Upper lobe of left lung (tissue), 4 donors: ENCODE data around the gene VAMP1.
"Not testable (repeated sequence)": the region's sequence is repeated elsewhere in the genome, so short reads cannot be mapped to it uniquely, and the experiment has no call there.

ENCODE experiments used
- EP300 ChIP-seq, 4 donors: sonication (generic); formaldehyde crosslinking; IDR thresholded peaks; one replicate each; pipeline ENCODE4 v1.5.1; 2017; ENCODE audit warnings: antibody characterized with exemption in 4 of 4, control low read depth in 2 of 4
- POLR2A ChIP-seq, 4 donors: fragments of 450-650 bp; IDR thresholded peaks; one replicate each; pipeline ENCODE4 v1.5.1; 2016 to 2017; ENCODE audit warnings: antibody characterized with exemption in 4 of 4, mild to moderate bottlenecking in 2 of 4
- POLR2AphosphoS5 ChIP-seq, 2 donors: sonication (generic); formaldehyde crosslinking; IDR thresholded peaks; one replicate each; pipeline ENCODE4 v1.5.1; 2017; ENCODE audit warnings: antibody characterized with exemption in 2 of 2
- TF ChIP-seq, protein P1 (sequence below), 6 experiments: fragments of 450-650 bp in 4 of 6; fragments of 200-600 bp in 2 of 6; sonication (generic) in 2 of 6; IDR thresholded peaks; one replicate each; pipeline ENCODE4 v1.5.1; 2016 to 2019; ENCODE audit warnings: antibody characterized with exemption in 6 of 6

DNA sequence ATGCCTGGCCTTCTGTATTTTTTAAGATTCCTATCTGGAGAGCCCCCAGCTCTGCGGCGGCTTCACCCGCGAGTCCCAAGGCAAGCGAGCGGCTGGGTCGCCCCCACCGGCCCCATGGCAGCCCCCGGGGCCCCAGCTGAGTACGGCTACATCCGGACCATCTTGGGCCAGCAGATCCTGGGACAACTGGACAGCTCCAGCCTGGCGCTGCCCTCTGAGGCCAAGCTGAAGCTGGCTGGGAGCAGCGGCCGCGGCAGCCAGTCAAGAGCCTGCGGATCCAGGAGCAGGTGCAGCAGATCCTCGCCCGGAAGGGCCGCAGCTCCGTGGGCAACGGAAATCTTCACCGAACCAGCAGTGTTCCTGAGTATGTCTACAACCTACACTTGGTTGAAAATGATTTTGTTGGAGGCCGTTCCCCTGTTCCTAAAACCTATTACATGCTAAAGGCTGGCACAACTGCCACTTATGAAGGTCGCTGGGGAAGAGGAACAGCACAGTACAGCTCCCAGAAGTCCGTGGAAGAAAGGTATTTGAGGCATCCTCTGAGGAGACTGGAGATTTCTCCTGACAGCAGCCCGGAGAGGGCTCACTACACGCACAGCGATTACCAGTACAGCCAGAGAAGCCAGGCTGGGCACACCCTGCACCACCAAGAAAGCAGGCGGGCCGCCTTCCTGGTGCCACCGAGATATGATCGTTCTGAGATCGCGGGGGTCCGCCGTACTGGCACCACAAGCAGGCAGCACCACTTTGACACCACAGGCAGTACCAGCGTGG, 7.3 kb upstream of the VAMP1 start:
- TF ChIP-seq, protein P1, sequence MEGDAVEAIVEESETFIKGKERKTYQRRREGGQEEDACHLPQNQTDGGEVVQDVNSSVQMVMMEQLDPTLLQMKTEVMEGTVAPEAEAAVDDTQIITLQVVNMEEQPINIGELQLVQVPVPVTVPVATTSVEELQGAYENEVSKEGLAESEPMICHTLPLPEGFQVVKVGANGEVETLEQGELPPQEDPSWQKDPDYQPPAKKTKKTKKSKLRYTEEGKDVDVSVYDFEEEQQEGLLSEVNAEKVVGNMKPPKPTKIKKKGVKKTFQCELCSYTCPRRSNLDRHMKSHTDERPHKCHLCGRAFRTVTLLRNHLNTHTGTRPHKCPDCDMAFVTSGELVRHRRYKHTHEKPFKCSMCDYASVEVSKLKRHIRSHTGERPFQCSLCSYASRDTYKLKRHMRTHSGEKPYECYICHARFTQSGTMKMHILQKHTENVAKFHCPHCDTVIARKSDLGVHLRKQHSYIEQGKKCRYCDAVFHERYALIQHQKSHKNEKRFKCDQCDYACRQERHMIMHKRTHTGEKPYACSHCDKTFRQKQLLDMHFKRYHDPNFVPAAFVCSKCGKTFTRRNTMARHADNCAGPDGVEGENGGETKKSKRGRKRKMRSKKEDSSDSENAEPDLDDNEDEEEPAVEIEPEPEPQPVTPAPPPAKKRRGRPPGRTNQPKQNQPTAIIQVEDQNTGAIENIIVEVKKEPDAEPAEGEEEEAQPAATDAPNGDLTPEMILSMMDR (IDR thresholded peaks at IDR 0.05), result not testable (repeated sequence)
- TF ChIP-seq POLR2AphosphoS5, POLR2A, EP300 (IDR thresholded peaks at IDR 0.05): not testable (repeated sequence)
